Upper lobe of right lung (tissue), 1 donor: Measurements from ENCODE around the gene ATG2A. TPM values are rescaled to one million over a fixed set of nuclear protein-coding genes. Genes with fewer than 3 reads are reported as not detected.
A peak's percentile ranks its signal among the peaks of the same experiment; 100 is the strongest.

ENCODE experiments used
- ATAC-seq: fragments of 200-7000 bp; cut with Tn5 transposase; one replicate; pipeline ENCODE4 v1.9.1; 2020; ENCODE audit warnings: mild to moderate bottlenecking, moderate library complexity
- DNase-seq: peaks from one replicate; pipeline ENCODE4 v3.0.0-alpha.2; 2020
- H3K27ac ChIP-seq: fragments of 200-600 bp; one replicate; pipeline ENCODE4 v1.8.0; 2022
- H3K27me3 ChIP-seq: fragments of 200-600 bp; one replicate; pipeline ENCODE4 v1.8.0; 2022; ENCODE audit warnings: mild to moderate bottlenecking
- H3K36me3 ChIP-seq: fragments of 200-600 bp; one replicate; pipeline ENCODE4 v1.8.0; 2022
- H3K4me1 ChIP-seq: fragments of 200-600 bp; one replicate; pipeline ENCODE4 v1.8.0; 2022
- H3K4me3 ChIP-seq: fragments of 200-600 bp; one replicate; pipeline ENCODE4 v1.8.0; 2022; ENCODE audit warnings: mild to moderate bottlenecking
- H3K9me3 ChIP-seq: fragments of 200-600 bp; one replicate; pipeline ENCODE4 v1.8.0; 2022
- intact Hi-C: fragments of 100-400 bp; cut with DNase I; formaldehyde crosslinking; loops from one replicate; pipeline ENCODE4 v1.11.0; 2022
- total RNA-seq: library from RNA; stranded (reverse); fragmentation: NEBNext Ultra II Directional; extraction: Animal tissue kit (Norgen Biotek cat#: 25700); gene quantifications from one replicate; pipeline ENCODE4 v1.2.1, GENCODE V29; 2021
- TF ChIP-seq, protein P1 (sequence below): fragments of 200-600 bp; IDR thresholded peaks from one replicate; pipeline ENCODE4 v1.8.0; 2022; ENCODE audit warnings: antibody characterized with exemption
- donor health status: DM: no; HTN: yes; CAD: no; lungs with severe emphysema.

ATG2A gene
- total RNA-seq, 1 donor from 2014 or later = 23.2 TPM

DNA sequence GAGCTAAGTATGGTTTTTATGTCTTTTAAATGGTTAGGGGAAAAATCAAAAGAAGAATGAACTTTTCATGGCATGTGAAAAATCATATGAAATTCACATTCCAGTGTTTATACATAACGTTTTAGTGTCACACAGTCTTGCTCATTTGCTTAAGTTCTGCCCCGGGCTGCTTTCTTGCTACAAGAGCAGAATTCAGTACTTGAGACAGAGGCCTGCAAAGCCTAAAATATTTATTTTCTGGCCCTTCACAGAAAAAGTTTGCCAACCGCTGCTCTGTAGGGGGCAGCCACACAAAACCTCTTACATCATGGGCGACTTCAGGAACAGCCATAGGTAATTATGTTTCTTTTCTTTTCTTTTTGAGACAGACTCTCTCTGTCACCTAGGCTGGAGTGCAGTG, 1.0 kb upstream of the ATG2A start:
- H3K4me3 ChIP-seq = peak overlapping the region; percentile 78
- H3K9me3 ChIP-seq = no peaks in the 10 kb centered on the region
- DNase-seq (no peak), ATAC-seq (no peak)
- H3K4me1 ChIP-seq = peaks cover 21% of the 10 kb centered on the region
- intact Hi-C loops = no loop called here
- H3K27ac ChIP-seq = peak overlapping the region; percentile 73
- H3K36me3 ChIP-seq = peaks cover 14% of the 10 kb centered on the region
- H3K27me3 ChIP-seq = no peaks in the 10 kb centered on the region
- TF ChIP-seq, protein P1, sequence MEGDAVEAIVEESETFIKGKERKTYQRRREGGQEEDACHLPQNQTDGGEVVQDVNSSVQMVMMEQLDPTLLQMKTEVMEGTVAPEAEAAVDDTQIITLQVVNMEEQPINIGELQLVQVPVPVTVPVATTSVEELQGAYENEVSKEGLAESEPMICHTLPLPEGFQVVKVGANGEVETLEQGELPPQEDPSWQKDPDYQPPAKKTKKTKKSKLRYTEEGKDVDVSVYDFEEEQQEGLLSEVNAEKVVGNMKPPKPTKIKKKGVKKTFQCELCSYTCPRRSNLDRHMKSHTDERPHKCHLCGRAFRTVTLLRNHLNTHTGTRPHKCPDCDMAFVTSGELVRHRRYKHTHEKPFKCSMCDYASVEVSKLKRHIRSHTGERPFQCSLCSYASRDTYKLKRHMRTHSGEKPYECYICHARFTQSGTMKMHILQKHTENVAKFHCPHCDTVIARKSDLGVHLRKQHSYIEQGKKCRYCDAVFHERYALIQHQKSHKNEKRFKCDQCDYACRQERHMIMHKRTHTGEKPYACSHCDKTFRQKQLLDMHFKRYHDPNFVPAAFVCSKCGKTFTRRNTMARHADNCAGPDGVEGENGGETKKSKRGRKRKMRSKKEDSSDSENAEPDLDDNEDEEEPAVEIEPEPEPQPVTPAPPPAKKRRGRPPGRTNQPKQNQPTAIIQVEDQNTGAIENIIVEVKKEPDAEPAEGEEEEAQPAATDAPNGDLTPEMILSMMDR = peak; percentile 25

DNA sequence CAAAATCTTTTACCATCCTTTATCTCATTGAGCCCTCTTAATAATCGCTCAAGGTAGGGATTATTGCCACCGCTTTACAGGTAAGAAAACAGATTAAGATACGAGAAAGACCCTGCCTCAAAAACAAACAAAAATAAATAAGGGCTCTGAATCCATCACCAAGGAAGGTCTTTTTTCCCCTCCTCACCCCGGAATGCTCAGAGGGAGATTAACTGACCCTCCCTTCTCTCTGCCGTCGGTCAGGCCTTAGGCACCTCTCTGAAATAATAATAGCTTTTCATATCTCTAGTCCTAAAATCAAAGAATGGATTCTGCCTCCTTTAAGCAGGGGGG, 620 bp upstream of the ATG2A start:
- peak overlapping the region; percentile 73 for H3K27ac ChIP-seq
- intact Hi-C loops = no loop called here
- no peak for ATAC-seq

DNA sequence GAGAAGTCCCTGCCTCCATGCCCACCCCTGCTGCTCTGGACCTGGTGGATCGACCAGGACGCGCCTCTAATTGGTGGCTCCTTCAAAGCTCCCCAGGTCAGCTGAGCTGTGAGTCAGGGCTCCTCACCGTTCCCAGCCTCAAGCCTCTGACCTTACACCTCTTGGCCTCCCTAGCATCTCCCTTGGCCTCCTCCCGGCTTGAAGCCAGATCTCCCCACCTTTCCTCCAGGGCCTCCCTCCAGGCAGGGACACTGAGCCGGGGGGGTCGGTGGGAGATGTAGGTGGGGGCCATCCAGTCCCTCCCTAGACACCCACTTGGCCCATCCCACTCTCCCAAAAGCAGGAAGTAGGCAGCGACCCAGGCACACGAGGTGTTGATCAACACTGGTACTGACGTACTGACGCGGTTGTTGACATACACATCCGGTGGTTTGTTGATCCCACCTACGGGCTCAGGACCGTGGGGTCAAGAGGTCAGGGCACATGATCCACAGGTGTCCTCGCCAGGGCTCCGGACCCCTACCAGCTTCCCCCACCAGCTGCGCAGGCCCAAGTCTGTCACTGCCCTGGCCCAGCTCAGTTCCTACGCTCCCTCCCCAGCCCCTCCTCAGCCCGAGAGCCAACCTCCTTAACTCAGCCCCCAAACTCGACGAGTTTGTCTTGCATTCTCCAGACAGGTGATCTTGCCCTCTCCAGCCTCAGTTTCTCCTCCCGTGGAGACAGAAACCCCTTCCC, 802 bp downstream of the ATG2A start:
- intact Hi-C loops = no loop called here
- H3K4me1 ChIP-seq = peaks cover 21% of the 10 kb centered on the region
- peak overlapping the region; percentile 83 for H3K27ac ChIP-seq
- ATAC-seq (peak; percentile 26), DNase-seq (peak; percentile 78)
- TF ChIP-seq, protein P1 = no peak
- no peaks in the 10 kb centered on the region for H3K27me3 ChIP-seq
- H3K9me3 ChIP-seq = no peaks in the 10 kb centered on the region
- H3K36me3 ChIP-seq = peaks cover 32% of the 10 kb centered on the region
- H3K4me3 ChIP-seq = peak overlapping the region; percentile 78

More for the DNA sequence above, 620 bp upstream of the ATG2A start:
- H3K36me3 ChIP-seq = peaks cover 18% of the 10 kb centered on the region
- H3K9me3 ChIP-seq = no peaks in the 10 kb centered on the region
- DNase-seq = no peak
- no peaks in the 10 kb centered on the region for H3K27me3 ChIP-seq
- TF ChIP-seq, protein P1 = no peak
- peak overlapping the region; percentile 78 for H3K4me3 ChIP-seq
- H3K4me1 ChIP-seq = peaks cover 21% of the 10 kb centered on the region

DNA sequence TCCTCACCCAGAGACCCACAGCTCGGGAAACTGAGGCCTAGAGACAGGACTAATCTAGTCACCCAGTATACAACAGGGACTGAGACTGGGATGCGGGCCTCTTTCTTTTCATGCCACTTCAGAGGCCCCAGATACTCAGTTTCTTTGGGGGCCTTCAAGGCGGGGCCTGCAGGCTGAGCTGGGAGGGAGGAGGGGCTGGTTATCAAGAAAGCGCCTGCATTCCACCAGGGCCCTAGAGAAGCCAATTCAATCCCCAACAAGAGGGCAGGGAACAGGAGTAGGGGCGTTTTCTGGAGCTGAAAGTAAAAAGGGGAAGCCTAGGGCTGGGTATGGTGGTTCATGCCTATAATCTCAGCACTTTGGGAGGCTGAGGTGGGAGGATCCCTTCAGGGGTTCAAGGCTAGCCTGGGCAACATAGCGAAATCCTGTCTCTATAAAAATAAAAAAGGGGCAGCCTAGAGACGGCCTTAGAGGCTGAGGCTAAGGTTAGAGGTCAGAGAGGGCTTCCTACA, 1.6 kb downstream of the ATG2A start:
- Histone ChIP-seq H3K36me3 (peaks cover 40% of the 10 kb centered on the region), H3K4me3 (peak overlapping the region; percentile 78), H3K27ac (no peak overlapping the region), H3K27me3 (no peaks in the 10 kb centered on the region), H3K4me1 (peaks cover 21% of the 10 kb centered on the region), H3K9me3 (no peaks in the 10 kb centered on the region)
- no peak for ATAC-seq
- intact Hi-C loops = no loop called here
- DNase-seq = no peak
- TF ChIP-seq, protein P1 = no peak

DNA sequence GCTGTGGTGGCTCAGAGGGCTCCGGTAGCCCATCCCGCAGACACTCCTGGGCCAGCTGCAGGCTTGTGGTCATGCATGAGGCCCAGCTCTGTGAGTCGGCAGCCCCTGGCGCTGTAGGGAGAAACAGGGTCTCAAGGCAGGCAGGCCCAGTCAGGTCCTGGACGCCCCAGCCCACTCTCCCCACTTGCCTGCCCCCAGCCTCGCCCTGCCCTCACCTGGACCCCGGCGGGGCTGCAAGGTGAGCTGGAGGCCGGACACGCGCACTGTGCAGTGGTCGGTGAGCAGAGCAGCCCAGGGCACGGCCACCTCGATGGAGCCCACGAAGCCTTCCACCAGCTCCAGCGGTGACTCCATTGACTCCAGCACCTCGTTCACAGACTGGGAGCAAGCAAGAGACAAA, 2.9 kb downstream of the ATG2A start:
- H3K4me3 ChIP-seq = no peak overlapping the region
- no peak overlapping the region for H3K27ac ChIP-seq
- H3K4me1 ChIP-seq = peaks cover 21% of the 10 kb centered on the region
- TF ChIP-seq, protein P1 = no peak
- no peaks in the 10 kb centered on the region for H3K9me3 ChIP-seq
- intact Hi-C loops = no loop called here
- DNase-seq = no peak
- ATAC-seq = no peak
- H3K27me3 ChIP-seq = no peaks in the 10 kb centered on the region
- peaks cover 53% of the 10 kb centered on the region for H3K36me3 ChIP-seq
